SK-N-SH treated with all-trans-retinoic acid at 6 μM for 48 hours (cell line): Measurements from ENCODE around the gene PCNX4.

Source experiments
- ATAC-seq: fragments of 200-7000 bp; cut with Tn5 transposase; 3 replicates; pipeline ENCODE4 v1.9.1; 2020; ENCODE audit warnings: mild to moderate bottlenecking, moderate library complexity
- ARNTL ChIP-seq: fragments of 450-650 bp; formaldehyde crosslinking; IDR thresholded peaks from 2 replicates; pipeline ENCODE4 v1.5.0; 2020; ENCODE audit warnings: low read depth, mild to moderate bottlenecking, moderate library complexity, borderline replicate concordance
- CREB5 ChIP-seq: fragments of 250-450 bp; sonication (Bioruptor Pico); IDR thresholded peaks from 2 replicates; pipeline ENCODE4 v1.5.1; 2020; ENCODE audit warnings: low read depth, mild to moderate bottlenecking, moderate library complexity
- CSDC2 ChIP-seq: fragments of 250-450 bp; sonication (Bioruptor Pico); IDR thresholded peaks from 2 replicates; pipeline ENCODE4 v1.5.0; 2020; ENCODE audit warnings: mild to moderate bottlenecking, moderate library complexity
- CSRNP3 ChIP-seq: fragments of 250-450 bp; sonication (Bioruptor Pico); IDR thresholded peaks from 2 replicates; pipeline ENCODE4 v1.5.1; 2021; ENCODE audit warnings: mild to moderate bottlenecking, moderate library complexity
- ESRRG ChIP-seq: fragments of 250-450 bp; sonication (Bioruptor Pico); IDR thresholded peaks from 2 replicates; pipeline ENCODE4 v1.6.1; 2021; ENCODE audit warnings: mild to moderate bottlenecking
- GLIS3 ChIP-seq: fragments of 250-450 bp; sonication (Bioruptor Pico); IDR thresholded peaks from 2 replicates; pipeline ENCODE4 v1.5.0; 2020; ENCODE audit warnings: mild to moderate bottlenecking, moderate library complexity
- ISL1 ChIP-seq: fragments of 250-450 bp; sonication (Bioruptor Pico); IDR thresholded peaks from 2 replicates; pipeline ENCODE4 v2.1.2; 2022; ENCODE audit warnings: mild to moderate bottlenecking, moderate library complexity
- OSR1 ChIP-seq: fragments of 250-450 bp; sonication (Bioruptor Pico); IDR thresholded peaks from 2 replicates; pipeline ENCODE4 v1.8.0; 2022; ENCODE audit warnings: moderate library complexity, mild to moderate bottlenecking, inconsistent platforms
- PATZ1 ChIP-seq: fragments of 250-450 bp; sonication (Bioruptor Pico); IDR thresholded peaks from 2 replicates; pipeline ENCODE4 v1.8.0; 2020; ENCODE audit warnings: mild to moderate bottlenecking, moderate library complexity, borderline replicate concordance
- POU6F1 ChIP-seq: fragments of 250-450 bp; sonication (Bioruptor Pico); IDR thresholded peaks from 2 replicates; pipeline ENCODE4 v1.8.0; 2021; ENCODE audit warnings: low read depth, mild to moderate bottlenecking, moderate library complexity, borderline replicate concordance
- PPARA ChIP-seq: fragments of 250-450 bp; sonication (Bioruptor Pico); IDR thresholded peaks from 2 replicates; pipeline ENCODE4 v1.5.0; 2020; ENCODE audit warnings: mild to moderate bottlenecking, borderline replicate concordance
- RARB ChIP-seq: fragments of 250-450 bp; sonication (Bioruptor Pico); IDR thresholded peaks from 2 replicates; pipeline ENCODE4 v1.8.0; 2021; ENCODE audit warnings: mild to moderate bottlenecking, moderate library complexity
- SNAI2 ChIP-seq: fragments of 250-450 bp; sonication (Bioruptor Pico); IDR thresholded peaks from 2 replicates; pipeline ENCODE4 v1.5.0; 2020; ENCODE audit warnings: mild to moderate bottlenecking, moderate library complexity
- TCF4 ChIP-seq: fragments of 250-450 bp; sonication (Bioruptor Pico); IDR thresholded peaks from 2 replicates; pipeline ENCODE4 v1.8.0; 2021; ENCODE audit warnings: mild to moderate bottlenecking, moderate library complexity, borderline replicate concordance
- TOX ChIP-seq: fragments of 250-450 bp; sonication (Bioruptor Pico); IDR thresholded peaks from 2 replicates; pipeline ENCODE4 v1.8.0; 2021; ENCODE audit warnings: mild to moderate bottlenecking, moderate library complexity, borderline replicate concordance
- TSHZ2 ChIP-seq: fragments of 250-450 bp; sonication (Bioruptor Pico); IDR thresholded peaks from 2 replicates; pipeline ENCODE4 v1.5.0; 2020; ENCODE audit warnings: mild to moderate bottlenecking, moderate library complexity
- ZC3H10 ChIP-seq: fragments of 250-450 bp; sonication (Bioruptor Pico); IDR thresholded peaks from 2 replicates; pipeline ENCODE4 v1.5.1; 2021; ENCODE audit warnings: mild to moderate bottlenecking, moderate library complexity
- ZFP3 ChIP-seq: fragments of 250-450 bp; sonication (Bioruptor Pico); IDR thresholded peaks from 2 replicates; pipeline ENCODE4 v1.5.0; 2020; ENCODE audit warnings: mild to moderate bottlenecking, moderate library complexity
- ZFP30 ChIP-seq: fragments of 450-650 bp; formaldehyde crosslinking; IDR thresholded peaks from 2 replicates; pipeline ENCODE4 v1.5.0; 2022; ENCODE audit warnings: mild to moderate bottlenecking, moderate library complexity
- ZNF565 ChIP-seq: fragments of 450-650 bp; formaldehyde crosslinking; conservative IDR thresholded peaks from 2 replicates; pipeline ENCODE4 v1.5.0; 2020; ENCODE audit warnings: low read depth, mild to moderate bottlenecking, moderate library complexity
- ZNF70 ChIP-seq: fragments of 450-650 bp; formaldehyde crosslinking; IDR thresholded peaks from 2 replicates; pipeline ENCODE4 v1.5.0; 2020; ENCODE audit warnings: mild to moderate bottlenecking, moderate library complexity
- ZNF8 ChIP-seq: fragments of 450-650 bp; formaldehyde crosslinking; IDR thresholded peaks from 2 replicates; pipeline ENCODE4 v1.5.0; 2020; ENCODE audit warnings: mild to moderate bottlenecking, moderate library complexity

PCNX4 gene

GRCh38 chr14:60051721-60052221 lies 40.0 kb upstream of the PCNX4 start:
- ATAC-seq = peak; percentile 74
- no peak for TF ChIP-seq ZNF8 (CRISPR knock-in tag)
- TF ChIP-seq CREB5 (CRISPR knock-in tag) = no peak
- no peak for TF ChIP-seq ZNF70 (CRISPR knock-in tag)
- TF ChIP-seq ZFP3 (CRISPR knock-in tag) = no peak
- TF ChIP-seq ZFP30 (CRISPR knock-in tag) = no peak
- no peak for TF ChIP-seq SNAI2 (CRISPR knock-in tag)
- no peak for TF ChIP-seq TOX (CRISPR knock-in tag)
- no peak for TF ChIP-seq PATZ1 (CRISPR knock-in tag)
- TF ChIP-seq RARB (CRISPR knock-in tag) = no peak
- no peak for TF ChIP-seq ZNF565 (CRISPR knock-in tag)
- no peak for TF ChIP-seq TSHZ2 (CRISPR knock-in tag)
- TF ChIP-seq CSRNP3 (CRISPR knock-in tag) = no peak
- no peak for TF ChIP-seq ESRRG (CRISPR knock-in tag)
- TF ChIP-seq CSDC2 (CRISPR knock-in tag) = no peak
- TF ChIP-seq ZC3H10 (CRISPR knock-in tag) = no peak
- no peak for TF ChIP-seq GLIS3 (CRISPR knock-in tag)

GRCh38 chr14:60058087-60058486 lies 33.6 kb upstream of the PCNX4 start:
- TF ChIP-seq TSHZ2 (CRISPR knock-in tag) = no peak
- no peak for TF ChIP-seq TCF4 (CRISPR knock-in tag)
- no peak for TF ChIP-seq OSR1 (CRISPR knock-in tag)
- TF ChIP-seq ZC3H10 (CRISPR knock-in tag) = no peak
- TF ChIP-seq PPARA (CRISPR knock-in tag) = no peak
- TF ChIP-seq ESRRG (CRISPR knock-in tag) = no peak
- no peak for TF ChIP-seq POU6F1
- no peak for TF ChIP-seq ISL1 (CRISPR knock-in tag)
- TF ChIP-seq ZFP30 (CRISPR knock-in tag) = no peak
- no peak for TF ChIP-seq ZFP3 (CRISPR knock-in tag)
- no peak for TF ChIP-seq ARNTL
- no peak for TF ChIP-seq ZNF565 (CRISPR knock-in tag)
- no peak for TF ChIP-seq SNAI2 (CRISPR knock-in tag)
- no peak for TF ChIP-seq CREB5 (CRISPR knock-in tag)
- no peak for TF ChIP-seq CSRNP3 (CRISPR knock-in tag)
- no peak for TF ChIP-seq TOX (CRISPR knock-in tag)
- TF ChIP-seq ZNF8 (CRISPR knock-in tag) = no peak
- TF ChIP-seq GLIS3 (CRISPR knock-in tag) = no peak

More at GRCh38 chr14:60058087-60058486, 33.6 kb upstream of the PCNX4 start:
- ATAC-seq = no peak
